Fibroblast of peridontal ligament (primary cell): ENCODE measurements around the gene GPR27.

Source experiments
- DNase-seq: peaks from one replicate; pipeline ENCODE4 v3.0.0-alpha.2; 2010; ENCODE audit errors: extremely low read depth

Gene GPR27

GRCh38 chr3:71733319-71733718 lies 20.3 kb upstream of the GPR27 start:
- DNase-seq = no peak

GRCh38 chr3:71734881-71735280 lies 18.8 kb upstream of the GPR27 start:
- DNase-seq = no peak

GRCh38 chr3:71742621-71743020 lies 11.0 kb upstream of the GPR27 start:
- no peak for DNase-seq

GRCh38 chr3:71744738-71745137 lies 8.9 kb upstream of the GPR27 start:
- DNase-seq = no peak

GRCh38 chr3:71751602-71752001 lies 2.1 kb upstream of the GPR27 start:
- no peak for DNase-seq

GRCh38 chr3:71752831-71753700 lies 589 bp upstream of the GPR27 start:
- no peak for DNase-seq

- no peak for DNase-seq
Measured at GRCh38 chr3:71754610-71755253, 1.1 kb downstream of the GPR27 start.

- DNase-seq = no peak
Measured at GRCh38 chr3:71758091-71758490, 4.4 kb downstream of the GPR27 start.

- DNase-seq = no peak
Measured at GRCh38 chr3:71759401-71759800, 5.7 kb downstream of the GPR27 start.

- DNase-seq = no peak
Measured at GRCh38 chr3:71760140-71760539, 6.5 kb downstream of the GPR27 start.

- DNase-seq = no peak
Measured at GRCh38 chr3:71763426-71763825, 9.8 kb downstream of the GPR27 start.

GRCh38 chr3:71771126-71771525 lies 17.5 kb downstream of the GPR27 start:
- DNase-seq = no peak

- DNase-seq = no peak
Measured at GRCh38 chr3:71771884-71772283, 18.2 kb downstream of the GPR27 start.

- DNase-seq = no peak
Measured at GRCh38 chr3:71776538-71776937, 22.9 kb downstream of the GPR27 start.

- DNase-seq = no peak
Measured at GRCh38 chr3:71778353-71778752, 24.7 kb downstream of the GPR27 start.

- no peak for DNase-seq
Measured at GRCh38 chr3:71779674-71780377, 26.2 kb downstream of the GPR27 start.

- DNase-seq = no peak
Measured at GRCh38 chr3:71780430-71780829, 26.8 kb downstream of the GPR27 start.

- no peak for DNase-seq
Measured at GRCh38 chr3:71783152-71783551, 29.5 kb downstream of the GPR27 start.

GRCh38 chr3:71784201-71784913 lies 30.7 kb downstream of the GPR27 start:
- DNase-seq = no peak

- no peak for DNase-seq
Measured at GRCh38 chr3:71784914-71785531, 31.4 kb downstream of the GPR27 start, which contains the start of gene PROK2. Gene PROK2 (minus strand): TSS chr3:71785148. CDS start chr3:71785052, 96 bp downstream.

- no peak for DNase-seq
Measured at GRCh38 chr3:71785532-71786216, 32.0 kb downstream of the GPR27 start.
